HG02678 (cell line): ENCODE results near the gene LMTK2.
A peak's percentile ranks its signal among the peaks of the same experiment; 100 is the strongest.

Experiments used
- ATAC-seq: cut with Tn5 transposase; IDR thresholded peaks from one replicate; pipeline ENCODE4 v1.9.1; 2021; ENCODE audit warnings: mild to moderate bottlenecking, moderate library complexity; ENCODE audit not compliant: unreplicated experiment

Gene LMTK2

DNA sequence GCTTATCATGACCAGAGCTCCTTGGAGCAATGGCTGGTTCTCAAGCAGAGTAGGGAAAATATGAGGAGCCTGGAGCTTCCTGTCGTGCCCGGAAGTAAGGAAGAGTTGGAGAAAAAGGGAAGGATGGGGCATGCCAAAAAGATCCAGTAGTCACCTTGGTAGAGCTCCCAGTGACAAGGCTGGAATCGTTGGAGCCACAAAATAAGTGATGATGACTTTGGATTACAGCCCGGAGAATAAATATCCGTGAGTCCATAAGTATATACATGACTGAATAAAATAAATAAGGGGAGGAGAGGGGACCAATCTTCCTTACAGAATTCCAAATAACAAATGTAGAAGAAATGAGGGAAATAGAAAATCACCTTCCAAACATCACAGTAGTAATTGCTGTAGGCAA is 29.3 kb downstream of the LMTK2 start:
- no peak for ATAC-seq

DNA sequence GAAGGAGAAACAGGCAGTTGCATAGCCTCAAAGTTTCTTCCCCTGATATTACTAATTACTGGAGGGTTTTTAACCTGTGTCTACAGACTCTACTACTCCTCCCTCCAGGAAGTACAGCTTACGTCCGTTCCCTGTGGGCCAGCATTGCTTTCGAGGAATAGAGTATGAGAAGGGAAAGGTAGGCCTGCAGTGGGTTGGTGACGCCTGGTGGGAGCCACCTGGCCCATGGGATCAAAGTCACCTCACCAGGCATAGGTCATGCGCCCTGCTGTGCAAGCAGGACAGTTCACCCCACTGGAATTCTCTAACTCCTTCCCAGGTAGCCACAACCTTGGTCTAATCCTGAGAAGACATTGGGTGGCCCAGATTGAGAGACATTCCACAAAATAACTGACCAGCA is 29.8 kb downstream of the LMTK2 start:
- ATAC-seq, result no peak

DNA sequence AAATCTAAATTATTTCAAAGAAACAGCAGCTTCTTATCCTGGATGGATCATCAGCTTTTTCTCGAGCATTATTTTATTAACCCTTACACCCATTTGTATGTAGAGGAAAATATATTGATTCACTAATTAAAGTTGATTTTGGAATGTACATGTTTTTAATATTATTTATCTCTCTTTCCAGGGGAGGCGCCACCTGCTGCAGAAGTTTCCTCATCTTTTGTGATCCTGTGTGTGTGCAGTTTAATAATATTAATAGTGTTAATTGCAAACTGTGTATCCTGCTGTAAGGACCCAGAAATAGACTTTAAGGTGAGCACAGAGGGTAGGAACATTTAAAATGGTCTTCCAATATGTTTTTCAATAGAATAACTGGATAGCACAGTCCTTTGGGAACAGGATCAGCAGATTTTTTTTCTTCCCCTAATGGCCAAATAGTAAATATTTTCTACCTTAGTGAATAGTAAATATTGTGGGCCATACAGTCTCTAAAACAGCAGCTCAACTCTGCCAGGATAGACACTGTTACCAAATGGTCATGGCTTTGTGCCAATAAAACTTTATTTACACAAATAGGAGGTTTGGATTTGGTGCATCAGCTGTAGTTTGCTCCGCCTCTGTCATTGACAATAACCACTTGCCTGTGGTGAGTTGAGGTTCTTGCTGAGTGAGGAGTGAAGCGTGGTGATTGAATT is 30.6 kb downstream of the LMTK2 start:
- ATAC-seq, result no peak

DNA sequence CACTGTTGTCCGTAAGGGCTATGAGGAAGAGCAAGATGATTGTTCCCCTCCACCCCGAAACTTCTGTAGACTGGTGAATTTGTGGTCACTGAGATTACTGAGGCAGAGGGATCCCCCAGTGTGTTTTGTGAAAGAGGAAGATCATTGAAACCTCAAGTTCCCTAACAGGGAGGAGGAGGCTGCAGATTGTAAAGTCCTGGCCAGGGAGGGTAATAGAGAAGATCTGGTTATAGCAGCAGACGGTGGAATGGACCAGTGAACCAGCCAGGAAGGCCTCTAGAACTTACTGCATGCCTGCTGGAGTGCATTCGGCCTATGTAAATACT is 31.1 kb downstream of the LMTK2 start:
- peak; percentile 71 for ATAC-seq

DNA sequence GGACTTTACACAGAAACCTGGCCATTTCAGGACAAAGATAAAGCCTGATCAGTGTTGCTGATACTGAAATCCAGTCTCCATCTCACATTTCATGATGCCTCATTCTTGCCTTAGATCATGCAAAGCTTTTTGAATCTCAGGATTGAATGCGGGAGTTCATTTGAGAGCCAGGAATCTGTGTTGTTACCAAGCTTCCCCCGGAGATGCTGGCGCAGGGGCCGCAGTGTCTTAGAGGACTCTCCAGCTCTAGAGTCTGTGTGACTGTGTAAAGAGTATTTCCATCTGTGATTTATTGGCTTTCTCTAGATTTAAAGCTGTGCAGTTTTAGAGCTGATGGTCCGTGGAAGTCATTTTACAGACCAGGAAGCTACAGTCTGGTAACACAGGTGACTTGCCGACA is 32.0 kb downstream of the LMTK2 start:
- ATAC-seq, result no peak

DNA sequence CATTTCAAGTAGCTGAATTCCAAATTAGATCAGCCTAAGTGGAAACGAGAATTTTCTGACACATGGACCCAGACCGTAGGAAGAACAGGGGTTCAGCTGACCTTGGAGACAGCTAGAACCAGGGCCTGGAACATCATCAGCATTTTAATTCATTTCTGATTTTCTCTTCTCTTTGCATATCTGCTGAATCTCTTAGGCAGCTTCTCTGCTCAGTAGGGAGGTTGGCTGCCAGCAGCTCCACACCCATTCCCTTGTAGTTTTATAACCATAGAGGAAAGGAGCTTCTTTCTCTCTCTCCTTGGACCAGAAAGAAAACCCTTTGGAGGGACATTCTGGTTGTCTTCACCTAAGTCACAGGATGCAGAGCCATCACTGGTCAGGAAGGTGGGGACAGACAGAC is 36.0 kb downstream of the LMTK2 start:
- ATAC-seq, result no peak

DNA sequence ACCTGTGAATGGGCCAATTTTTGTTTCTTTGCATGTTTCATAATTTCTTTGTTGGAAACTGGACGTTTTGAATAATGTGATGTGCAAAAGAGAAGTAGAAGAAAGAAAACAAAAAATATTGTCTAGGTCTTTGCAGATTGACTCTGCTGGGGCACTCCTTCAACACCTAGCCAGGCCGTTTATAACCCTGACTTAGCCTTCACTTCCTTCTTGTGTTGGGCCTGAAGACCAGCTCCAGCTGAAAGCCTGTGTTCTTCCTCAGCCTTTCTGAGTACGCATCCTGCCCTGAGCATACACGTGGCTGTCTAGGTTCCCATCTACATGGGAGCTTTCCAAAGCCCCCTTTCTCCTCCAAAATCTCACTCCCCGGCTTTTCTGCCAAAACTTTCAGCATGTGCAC is 41.9 kb downstream of the LMTK2 start:
- ATAC-seq, result no peak

DNA sequence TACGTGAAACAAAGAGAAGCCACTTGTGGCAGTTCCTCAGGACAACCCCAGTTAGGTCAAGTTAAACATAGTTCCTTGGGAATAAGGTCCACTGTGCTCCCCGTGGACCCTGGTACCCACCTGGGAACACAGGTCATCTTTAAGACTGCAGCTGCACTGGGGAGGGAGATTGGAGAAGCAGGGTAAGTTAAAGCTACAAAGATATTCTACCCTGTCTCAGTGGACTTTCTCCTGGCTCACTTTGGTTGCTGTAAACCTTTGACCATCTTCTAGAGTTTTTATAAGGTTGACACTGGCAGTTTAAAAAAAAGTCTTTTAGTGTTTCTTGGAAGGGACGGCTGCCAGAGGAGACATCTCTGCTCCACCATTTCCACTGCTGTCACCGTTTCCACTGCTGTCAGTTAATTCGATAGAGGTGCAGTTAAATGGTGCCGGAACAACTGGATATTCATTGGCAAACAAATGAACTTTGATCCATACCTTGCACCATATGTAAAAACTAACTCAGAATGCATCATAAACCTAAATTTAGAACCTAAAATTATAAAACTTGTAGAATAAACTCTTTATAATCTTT is 42.5 kb downstream of the LMTK2 start:
- no peak for ATAC-seq

DNA sequence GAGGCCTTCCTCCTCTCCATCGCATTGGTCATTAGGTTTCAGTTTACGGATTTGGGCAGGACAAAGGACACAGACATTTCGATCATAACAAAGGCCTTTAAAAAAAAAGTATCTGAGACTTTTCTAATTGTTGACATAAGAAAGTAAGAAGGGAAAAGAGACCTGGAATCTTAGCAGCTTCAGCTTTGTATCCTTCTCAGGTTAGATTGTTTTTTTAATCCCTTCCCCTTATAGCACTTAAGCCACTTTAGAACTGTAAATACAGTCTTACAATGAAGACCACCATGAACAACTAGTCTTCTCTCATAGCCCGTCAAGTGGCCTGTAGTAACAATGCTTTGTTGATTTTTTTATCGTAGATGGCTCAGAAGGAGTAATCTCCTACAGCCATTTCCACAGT is 45.2 kb downstream of the LMTK2 start:
- no peak for ATAC-seq

DNA sequence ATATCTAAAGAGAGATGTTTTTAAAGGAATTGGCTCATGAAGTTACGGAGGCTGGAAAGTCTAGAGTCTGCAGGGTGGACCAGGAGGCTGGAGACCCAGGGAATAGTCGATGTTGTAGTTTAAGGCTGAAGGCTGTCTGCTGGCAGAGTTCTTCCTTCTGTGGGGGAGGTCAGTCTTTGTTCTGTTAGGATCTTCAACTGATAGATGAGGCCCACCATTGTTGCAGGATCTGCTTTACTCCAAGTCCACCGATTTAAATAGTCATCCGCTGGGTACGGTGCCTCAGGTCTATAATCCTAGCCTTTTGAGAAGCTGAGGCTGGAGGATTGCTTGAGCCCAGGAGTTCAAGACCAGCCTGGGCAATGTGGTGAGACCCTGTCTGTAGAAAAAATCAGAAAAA is 50.0 kb downstream of the LMTK2 start:
- ATAC-seq, result no peak

DNA sequence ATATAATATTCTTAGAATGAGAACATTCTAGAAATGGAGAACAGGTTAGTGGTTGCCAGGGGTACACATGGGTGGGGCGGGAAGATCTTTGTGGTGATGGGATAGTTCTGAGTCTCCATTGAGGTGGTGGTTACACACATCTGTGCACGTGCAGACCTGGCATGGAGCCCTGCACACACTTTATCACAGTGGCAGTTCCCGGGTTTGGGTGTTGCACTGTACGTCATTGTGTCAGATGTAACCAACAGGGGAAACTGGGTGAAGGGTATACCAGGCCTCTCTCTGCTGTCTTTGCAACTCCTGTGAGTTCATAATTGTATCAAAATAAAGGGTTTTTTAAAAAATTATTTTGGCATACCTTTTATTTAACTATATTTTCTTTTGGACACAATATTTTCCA is 51.1 kb downstream of the LMTK2 start:
- ATAC-seq, result no peak

DNA sequence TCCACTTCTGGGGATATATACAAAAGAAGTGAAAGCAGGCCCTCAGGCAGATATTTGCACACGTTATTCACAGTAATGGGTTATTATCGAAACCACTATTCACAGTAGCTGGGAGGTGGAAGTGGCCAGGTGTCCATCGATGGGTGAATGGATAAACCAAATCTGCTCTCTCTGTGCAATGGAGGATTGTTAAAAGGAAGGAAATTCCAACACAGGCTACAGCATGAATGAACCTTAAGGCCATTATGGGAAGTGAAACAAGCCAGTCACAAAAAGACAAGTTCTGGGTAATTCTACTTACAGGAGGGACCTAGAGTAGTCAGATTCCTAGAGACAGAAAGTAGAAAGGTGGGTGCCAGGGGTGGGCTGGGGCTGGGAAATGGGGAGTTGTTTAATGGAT is 56.1 kb downstream of the LMTK2 start:
- no peak for ATAC-seq

DNA sequence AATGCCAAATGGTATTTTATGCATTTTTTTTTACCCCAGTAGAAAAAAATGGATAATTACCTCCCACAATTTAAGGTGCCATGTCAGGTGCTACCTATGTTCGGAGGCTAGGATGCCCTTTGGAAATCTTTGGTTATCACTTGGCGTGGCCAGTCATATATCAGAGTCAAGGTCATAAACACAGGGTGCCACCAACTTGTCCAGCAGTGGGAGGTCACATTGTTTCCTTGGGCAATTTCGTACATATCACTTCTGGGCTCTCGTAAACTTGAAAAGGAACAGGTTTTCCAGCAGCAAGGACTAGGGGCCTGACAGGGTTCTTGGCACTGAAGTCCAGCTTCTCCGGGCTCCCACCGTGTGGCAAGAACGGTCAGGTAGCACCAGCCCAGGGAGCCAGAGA is 56.6 kb downstream of the LMTK2 start:
- no peak for ATAC-seq

DNA sequence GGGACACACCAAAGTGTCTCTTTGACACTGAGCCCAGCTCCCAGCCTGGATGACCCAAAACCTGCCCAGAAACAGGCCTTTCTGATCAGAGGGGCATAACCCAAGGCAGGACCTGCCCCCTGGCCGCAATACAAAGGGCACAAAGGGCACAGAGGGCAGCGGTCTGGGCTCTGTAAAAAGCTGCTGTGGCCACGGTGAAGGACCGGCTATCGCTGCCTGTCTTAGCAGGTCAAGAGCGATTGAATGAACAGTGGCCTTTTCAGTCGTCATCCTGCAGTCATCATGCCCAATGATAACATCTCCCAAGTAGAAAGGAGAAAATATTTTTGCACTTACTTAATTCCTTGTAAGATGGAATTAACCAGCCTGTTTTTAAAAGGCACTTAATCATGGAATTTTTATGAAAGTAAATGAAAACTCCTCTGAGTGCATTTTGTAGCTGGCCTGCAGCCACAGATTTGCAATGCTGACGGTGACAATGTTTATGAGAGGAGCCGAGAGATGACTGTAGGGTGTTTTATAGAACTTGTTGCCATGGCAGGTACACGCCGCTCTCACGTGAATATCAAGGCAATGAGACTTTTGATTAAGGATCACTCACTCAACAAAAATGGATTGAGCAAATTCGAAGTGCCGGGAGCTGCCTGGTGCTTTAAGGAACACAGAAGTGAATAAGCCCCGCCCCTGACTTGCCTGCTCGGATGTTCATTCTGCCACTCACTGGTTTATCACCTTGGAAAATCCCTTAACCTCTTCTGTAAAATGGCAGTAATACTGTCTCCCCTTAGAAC is 57.2 kb downstream of the LMTK2 start:
- ATAC-seq, result no peak

DNA sequence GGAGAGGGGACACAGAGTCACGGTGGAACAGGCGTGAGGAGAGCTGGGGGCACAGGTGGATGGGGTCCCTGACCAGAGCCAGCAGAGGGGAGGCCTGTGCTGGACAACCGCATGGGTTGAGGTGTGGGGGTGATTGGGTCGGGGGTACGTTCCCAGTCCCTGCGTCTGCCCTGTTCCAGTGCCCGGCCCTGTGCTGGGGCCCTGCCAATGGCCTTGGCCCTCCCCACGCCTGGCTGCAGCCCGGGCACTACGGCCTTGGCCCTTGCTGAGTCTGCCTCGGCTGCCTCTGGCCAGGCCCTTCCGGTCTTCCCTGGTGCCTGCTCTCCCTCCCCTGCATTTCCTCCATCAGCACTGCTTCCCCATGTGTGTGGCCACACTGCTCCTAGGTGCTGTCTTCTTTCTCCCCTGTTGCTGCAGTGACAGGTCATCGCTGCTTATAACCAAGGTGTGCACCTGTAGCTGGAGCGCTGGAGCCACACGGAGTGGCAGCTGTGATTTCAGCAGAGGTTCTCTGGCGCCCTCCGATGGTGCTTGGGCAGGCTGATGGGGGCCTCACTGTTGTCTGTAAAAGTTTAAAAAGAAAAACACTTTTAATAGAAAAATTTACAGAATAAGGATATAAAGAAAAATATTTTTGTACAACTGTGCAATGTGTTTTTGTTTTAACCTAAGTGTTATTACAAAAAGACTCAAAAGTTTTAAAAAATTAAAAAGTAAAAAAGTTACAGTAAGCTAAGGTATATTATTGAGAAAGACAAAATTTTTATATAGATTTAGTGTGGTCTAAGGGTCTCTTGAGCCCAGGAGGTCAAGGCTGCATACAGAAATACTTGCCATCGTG is 59.4 kb downstream of the LMTK2 start:
- ATAC-seq, result no peak

DNA sequence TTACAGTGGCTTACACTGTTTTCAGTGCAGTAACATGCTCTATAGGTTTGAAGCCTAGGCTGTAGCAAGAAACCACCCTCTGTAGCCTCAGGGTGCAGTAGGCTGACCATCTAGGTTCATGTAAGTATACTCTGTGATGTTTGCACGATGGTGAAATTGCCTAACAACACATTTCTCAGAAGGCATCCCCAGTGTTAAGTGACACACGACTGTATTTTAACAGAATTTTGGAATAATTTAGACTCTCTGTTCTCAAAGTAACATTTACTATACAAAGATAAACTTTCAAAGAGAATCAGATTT is 60.0 kb downstream of the LMTK2 start:
- ATAC-seq, result no peak

DNA sequence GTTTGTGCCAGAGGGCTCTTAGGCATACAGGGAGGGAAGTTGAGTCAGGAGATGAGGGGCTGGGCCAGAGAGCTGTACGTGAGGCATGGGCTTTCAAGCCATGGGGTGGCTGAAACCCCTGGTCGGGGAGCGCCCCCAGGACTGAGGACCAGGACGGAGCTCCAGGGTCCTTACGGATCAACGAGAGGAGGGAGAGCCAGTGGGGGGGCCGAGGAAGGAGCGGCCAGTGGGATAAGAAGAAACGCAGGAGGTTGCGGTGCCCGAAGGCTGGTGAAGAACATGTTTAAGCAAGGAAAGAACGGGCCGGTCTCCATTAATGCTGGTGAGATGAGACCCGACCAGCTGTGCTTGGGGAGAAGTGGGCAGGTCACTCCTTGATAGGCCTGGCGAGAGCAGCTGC is 61.0 kb downstream of the LMTK2 start:
- ATAC-seq, result no peak

DNA sequence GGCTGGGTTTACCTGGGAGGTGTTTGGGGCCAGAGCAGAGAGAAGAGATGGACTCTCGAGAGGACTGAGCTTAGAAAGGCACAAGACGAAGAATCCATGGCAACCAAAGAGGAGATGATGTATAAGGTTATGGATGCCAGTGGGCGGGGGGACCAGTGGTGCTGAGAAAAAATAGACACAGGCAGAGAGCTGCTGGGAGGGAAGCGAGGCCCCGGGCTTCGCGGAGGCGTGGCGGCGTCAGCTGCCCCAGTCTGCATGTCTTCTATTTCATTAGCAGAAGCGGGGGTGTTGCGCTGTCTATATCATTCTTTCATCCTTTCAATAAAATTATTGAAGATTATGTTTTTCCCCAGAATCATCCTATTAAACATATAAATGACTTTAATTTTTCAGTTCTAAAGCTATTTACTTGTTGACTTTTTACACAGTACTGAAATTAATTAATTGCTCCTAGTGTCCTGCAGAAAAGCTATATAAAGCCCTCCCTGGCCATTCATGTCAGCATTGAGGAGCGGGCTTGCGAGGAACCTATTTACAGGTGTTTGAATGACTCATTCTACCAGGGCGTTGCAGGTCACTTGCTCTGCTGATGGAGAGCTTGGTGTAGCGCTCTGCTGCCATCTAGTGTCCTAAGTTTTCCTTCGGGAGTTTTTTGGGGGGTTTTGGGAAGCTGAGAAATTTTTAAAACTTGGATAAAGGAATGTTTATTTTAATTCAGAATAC is 61.7 kb downstream of the LMTK2 start:
- ATAC-seq, result peak; percentile 52

DNA sequence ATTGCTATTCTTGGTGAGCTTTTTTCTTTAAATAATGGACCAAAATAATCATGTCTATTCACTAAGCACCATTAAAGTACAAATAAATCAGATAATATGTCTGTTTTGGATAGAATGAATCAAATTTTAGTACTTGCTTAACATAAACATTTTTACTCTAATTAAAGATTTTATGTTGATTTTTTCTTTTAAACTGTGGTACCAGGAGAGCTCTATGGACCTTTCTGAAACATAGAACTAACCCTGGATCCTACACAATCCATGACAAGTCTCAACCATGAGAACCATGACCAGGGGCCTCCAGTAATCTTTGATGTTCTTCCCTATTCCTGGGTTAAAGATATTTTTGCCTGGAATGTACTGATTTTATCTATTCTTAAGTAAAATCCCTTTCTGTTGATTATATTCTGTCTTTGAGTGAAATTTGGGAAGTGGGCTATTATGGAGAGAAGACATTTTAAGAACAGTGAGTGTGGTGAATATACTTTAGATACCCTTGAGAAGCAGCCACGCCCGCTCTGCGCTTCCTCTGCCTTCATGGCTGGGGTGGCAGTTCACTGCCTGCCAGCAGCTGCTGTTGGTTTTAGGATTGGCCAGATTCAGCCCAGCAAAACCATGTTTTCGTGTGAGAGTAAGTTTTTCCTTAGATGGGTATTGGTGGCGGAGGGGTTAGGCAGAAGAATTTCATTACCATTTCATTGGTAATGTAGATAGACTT is 62.4 kb downstream of the LMTK2 start:
- no peak for ATAC-seq

DNA sequence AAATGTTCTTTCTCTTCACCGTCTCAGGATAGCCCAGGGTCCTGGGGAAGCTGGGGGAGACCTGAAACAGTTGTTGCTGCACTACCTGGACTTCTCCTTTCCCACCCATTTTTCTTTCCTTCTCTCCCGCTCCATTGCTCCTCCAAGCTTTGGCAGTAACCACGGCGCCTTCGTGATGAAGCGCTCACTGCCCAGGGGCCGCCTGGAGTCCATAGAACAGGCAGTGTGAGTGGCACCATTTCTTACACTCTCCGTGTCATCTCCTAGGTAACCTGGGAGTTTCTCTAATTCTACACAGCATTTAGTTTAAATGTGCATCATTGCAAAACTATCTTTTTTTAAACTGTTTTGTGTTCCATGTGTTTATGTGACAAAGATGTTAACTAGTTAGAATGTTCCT is 64.3 kb downstream of the LMTK2 start:
- ATAC-seq, result no peak

DNA sequence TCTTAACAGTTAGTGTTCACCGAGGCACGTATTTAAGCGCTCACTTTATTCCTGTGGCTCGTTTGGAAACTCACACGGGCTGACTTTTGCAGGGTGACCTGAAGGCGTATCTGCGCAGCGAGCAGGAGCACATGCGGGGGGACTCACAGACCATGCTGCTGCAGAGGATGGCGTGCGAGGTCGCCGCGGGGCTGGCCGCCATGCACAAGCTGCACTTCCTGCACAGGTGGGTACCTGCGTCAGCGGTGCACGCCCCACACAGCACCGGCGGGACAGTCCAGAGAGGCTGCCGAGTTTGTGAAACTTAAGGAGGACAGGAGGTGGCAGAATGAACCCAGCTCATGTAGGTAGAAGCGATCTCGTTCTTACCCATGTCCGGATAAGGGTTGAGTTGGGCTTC is 64.8 kb downstream of the LMTK2 start:
- ATAC-seq, result no peak
